ENCODE data around the gene RASGRP4.
A peak's percentile ranks its signal among the peaks of the same experiment; 100 is the strongest.

The RASGRP4 gene

GRCh38 chr19:38388349-38389100 lies 37.5 kb downstream of the RASGRP4 start, which contains the start of gene SPRED3:
TSS of gene SPRED3 (plus strand) at chr19:38388697. CDS start at chr19:38390303, 1,606 bp downstream.
- no peak for DNase-seq

DNA sequence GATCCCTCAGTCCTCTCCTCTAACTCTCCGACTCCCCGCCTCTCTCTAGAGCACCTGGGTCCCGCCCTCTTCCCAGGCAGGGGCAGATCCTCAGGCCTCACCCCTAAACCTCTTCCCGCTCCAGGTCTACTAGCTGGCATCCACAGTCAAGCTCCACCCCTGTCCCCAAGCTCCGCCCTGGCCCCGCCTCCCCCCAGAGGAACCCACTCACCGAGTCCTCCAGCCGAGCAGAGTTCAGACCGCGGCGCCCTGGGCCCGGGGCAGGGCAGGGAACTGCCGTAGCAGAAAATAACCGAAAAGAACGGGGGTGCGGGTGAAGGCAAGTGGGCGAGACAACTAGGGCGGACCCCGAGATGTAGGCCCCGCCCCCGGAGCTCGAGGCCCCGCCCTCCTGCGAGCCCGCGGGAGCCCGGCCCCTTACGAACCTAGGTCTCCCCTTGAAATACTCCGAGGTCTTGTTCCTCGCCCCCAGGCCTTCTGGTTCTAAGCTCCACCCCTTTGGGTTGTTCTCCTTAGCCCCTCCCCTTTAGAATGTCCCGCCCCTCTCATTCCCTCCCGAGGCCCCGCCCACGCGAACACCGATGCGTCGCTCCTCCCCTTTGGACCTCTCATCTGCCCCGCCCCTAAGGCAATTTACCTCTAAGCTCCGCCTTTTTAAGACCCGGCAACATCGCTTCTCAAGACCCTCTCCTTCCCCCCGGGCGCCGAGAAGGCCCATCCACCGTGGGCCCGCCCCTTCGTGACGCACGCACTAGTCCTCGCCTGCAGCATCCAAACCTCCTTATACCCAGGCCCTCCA lies 38.3 kb downstream of the RASGRP4 start, which contains the start of gene GGN:
Gene GGN (minus strand): TSS at position 485 of the 799 bp plus-strand sequence. CDS start 773 bp downstream, outside the sequence.
- peak; percentile 31 to 65 for DNase-seq

GRCh38 chr19:38386971-38387549 lies 39.0 kb downstream of the RASGRP4 start:
- no peak for DNase-seq

DNA sequence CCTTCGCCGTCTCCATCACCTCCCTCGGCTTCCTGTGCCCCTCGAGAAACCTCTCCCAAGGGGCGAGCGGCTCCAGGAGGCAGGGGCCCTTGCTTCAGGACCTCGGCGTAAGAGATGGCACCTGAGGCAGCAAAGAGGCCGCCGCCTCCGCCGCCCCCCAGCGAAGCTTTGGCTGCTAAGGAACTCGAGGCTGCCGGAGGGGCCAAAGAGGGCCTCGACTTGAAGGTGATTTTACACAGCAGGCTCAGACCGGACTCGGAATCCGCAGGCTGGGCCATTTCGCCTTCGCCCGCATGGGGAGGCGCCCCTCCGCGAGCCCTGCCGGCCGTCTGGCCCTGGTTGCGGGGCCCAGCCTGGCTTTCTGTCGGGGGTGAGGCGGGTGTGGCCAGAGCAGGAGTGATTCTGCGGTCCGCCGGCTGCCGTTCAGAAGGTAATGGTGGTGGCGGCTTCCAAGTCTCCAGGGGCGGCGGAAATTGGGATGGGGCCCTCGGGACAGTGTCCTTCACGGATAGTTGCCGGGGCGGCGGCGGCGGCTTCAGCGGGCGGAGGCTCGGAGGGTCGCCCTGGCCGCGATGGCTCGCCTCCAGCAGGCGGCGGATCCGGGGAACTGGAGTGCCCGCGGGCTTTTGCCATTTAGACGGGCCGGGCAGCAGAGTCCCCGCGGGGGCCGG lies 39.6 kb downstream of the RASGRP4 start:
- no peak for DNase-seq

DNA sequence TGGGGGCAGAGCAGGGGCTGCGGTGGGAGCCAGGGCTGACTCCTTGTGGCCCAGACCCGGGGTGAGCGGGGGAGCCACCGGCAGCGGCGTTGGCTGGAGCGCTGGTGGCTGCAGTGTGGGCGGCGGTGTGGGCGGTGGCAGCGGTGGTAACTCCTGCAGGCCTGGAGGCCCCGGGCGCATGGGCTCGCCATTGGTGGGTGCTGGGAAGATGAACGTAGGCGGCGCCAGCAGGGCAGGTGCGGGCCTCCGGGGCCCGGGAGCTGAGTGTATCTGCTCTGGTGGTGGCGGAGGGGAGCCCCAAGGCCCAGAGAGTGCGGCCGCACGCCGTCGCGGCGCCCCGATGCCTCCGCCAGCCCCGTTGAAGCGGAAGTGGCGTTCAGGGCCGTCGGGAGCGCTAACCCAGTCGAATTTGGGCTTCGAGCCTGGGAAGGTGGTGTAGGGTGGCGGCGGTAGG lies 40.2 kb downstream of the RASGRP4 start:
- DNase-seq, result no peak

- no peak for DNase-seq
These were observed 40.8 kb downstream of the RASGRP4 start for GRCh38 chr19:38385057-38385803.

DNA sequence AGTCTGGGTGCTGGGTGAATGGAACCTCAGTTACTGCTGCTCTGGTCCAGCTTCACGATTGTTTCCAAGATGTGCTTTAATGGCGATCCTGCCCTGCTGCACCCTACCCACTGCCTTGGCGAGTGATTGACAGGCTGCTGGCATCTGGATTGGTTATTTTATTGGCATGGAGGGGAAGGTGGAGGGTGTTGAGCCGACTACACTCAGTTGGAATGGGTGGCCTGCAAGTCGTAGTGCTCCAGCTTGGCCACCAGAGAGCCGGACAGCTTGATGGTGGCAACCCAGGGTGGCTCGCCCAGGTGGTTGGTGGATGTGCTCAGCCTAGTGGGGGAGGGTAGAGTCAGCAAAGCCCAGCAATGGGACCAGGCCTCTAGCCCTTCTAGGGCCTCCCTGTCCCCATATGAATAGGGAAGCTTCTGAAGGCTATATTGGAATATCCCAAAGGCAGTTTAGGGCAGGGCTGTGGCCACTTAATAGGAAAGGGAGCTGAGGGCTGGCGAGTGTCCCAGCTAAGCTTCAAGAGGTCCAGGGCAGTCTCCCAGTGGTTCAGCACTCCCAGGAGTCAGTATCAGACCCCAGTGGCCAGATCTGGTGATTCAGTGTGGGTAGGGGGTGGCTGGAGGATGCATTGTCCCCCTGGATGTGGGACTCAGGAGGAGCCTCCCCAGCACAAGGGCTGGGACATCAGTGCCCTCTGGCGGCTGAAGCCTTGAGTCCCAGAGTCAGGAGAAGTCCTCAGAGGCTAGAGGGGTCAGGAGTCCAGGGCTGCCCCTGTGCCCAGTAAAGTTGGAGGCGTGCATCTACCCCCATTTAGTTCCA lies 41.6 kb downstream of the RASGRP4 start:
- no peak for DNase-seq

- DNase-seq, result no peak
These were observed 42.3 kb downstream of the RASGRP4 start for GRCh38 chr19:38383743-38384142.

DNA sequence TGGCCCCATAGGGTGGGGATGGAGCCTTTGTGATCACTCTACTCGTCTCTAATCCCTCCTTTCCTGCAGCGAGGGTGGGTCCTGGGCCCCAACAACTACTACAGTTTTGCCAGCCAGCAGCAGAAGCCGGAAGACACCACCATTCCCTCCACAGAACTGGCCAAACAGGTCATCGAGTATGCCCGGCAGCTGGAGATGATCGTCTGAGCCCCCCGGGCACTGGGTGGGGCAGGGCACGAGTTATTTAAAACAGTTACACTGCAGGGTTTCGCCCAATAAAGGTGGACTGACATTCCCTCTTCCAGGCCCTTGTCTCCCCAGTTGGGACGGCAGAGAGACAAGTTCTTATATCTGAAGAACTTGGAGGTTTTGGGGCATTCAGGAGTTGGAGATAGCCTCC lies 42.8 kb downstream of the RASGRP4 start:
- DNase-seq, result no peak

DNA sequence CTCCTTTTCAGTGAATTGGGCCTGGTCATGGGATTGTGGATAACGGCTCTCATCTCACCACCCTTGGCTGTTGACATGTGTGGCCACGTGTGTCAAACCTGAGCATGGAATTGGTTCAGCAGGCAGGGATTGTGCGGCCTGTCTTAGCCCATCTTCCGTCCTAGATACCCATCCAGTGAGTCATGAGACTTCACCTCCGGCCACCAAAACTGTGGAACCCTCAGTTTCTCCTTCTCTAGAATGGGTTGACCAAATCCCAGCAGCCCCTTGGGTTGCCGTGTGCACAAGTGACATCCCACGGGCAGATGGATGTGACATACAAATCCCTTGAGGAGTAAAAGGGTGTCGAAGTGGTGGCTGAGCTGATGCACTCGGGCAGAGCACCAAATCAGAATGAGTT lies 44.9 kb downstream of the RASGRP4 start:
- DNase-seq, result no peak

DNA sequence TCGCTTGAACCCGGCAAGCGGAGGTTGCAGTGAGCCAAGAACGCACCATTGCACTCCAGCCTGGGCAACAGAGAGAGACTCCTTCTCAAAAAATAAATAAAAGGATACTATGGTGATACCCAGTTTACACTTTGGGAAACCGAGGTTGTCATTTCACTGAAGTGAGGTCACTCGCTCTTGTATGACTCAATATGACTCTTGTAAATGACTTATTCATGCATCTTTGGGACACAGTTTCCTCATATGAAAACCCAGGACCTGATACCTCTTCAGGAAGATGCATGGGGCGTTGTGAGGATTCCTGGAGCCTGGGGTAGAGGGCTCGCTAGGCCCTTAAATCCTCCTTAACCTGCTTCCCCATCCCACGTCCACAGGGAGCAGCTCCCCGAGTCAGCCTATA lies 47.2 kb downstream of the RASGRP4 start:
- no peak for DNase-seq

GRCh38 chr19:38377052-38377451 lies 49.0 kb downstream of the RASGRP4 start:
- no peak for DNase-seq

GRCh38 chr19:38376576-38376975 lies 49.4 kb downstream of the RASGRP4 start:
- no peak for DNase-seq

DNA sequence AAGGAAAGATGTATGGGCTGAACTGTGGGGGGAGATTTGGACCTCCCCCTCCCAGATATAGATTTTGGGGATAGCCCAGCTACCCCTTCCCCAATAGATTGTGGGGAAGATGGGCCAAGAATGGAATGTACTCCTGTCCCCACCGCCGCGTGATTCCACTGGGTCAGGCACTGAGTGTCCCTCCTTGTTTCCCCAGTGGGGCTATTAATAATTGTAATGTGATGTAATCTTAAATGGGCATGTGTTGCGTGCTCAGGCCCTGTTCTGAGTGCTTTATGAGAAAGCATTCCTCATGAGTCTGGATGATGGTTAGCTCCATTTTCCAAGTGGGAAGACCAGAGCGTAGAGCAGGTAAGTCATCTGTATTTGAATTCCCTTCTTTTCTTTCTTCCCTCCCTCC lies 50.3 kb downstream of the RASGRP4 start:
- no peak for DNase-seq

GRCh38 chr19:38375098-38375493 lies 50.9 kb downstream of the RASGRP4 start:
- DNase-seq, result no peak

GRCh38 chr19:38374332-38375097 lies 51.5 kb downstream of the RASGRP4 start, which contains the start of gene PSMD8:
TSS of gene PSMD8 (plus strand) at chr19:38374571. CDS start at chr19:38374602, 31 bp downstream.
- DNase-seq, result peak; percentile 79 to 98

GRCh38 chr19:38373907-38374331 lies 52.1 kb downstream of the RASGRP4 start:
- no peak for DNase-seq

GRCh38 chr19:38371081-38371480 lies 54.9 kb downstream of the RASGRP4 start:
- DNase-seq, result no peak

DNA sequence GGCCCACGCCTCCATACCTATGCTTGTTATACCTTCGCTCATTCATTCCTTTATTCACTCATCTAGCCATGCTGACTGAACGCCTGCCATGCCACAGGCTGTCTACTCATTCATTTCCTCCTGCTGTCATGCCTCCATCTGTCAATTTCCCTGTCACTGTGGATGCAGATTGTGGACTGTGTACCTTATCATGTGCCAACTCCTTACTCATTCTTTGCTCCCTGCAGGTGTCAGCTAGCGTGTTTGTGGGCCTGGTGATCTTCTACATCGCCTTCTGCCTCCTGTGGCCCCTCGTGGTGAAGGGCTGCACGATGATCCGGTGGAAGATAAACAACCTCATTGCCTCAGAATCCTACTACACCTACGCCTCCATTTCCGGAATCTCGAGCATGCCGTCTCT lies 55.7 kb downstream of the RASGRP4 start:
- no peak for DNase-seq

GRCh38 chr19:38369584-38369983 lies 56.4 kb downstream of the RASGRP4 start:
- DNase-seq, result no peak

Data from bone marrow (tissue), 2 donors.